ENCODE results near the gene GTF2B.
"Not testable (repeated sequence)": the region's sequence is repeated elsewhere in the genome, so short reads cannot be mapped to it uniquely, and the experiment has no call there.

The GTF2B gene

GRCh38 chr1:88880717-88881116, 10.7 kb downstream of the GTF2B start:
- not testable (repeated sequence) for DNase-seq

GRCh38 chr1:88878731-88879130, 12.6 kb downstream of the GTF2B start:
- no peak for DNase-seq

- no peak for DNase-seq
Observed at GRCh38 chr1:88877911-88878310, 13.5 kb downstream of the GTF2B start.

- no peak for DNase-seq
Observed at GRCh38 chr1:88877382-88877825, 14.0 kb downstream of the GTF2B start.

- no peak for DNase-seq
Observed at GRCh38 chr1:88876573-88877365, 14.6 kb downstream of the GTF2B start.

GRCh38 chr1:88875595-88875994, 15.8 kb downstream of the GTF2B start:
- no peak for DNase-seq

- DNase-seq, result no peak
Observed at GRCh38 chr1:88873737-88874349, 17.5 kb downstream of the GTF2B start.

GRCh38 chr1:88869644-88870043, 21.7 kb downstream of the GTF2B start:
- not testable (repeated sequence) for DNase-seq

GRCh38 chr1:88867743-88868521, 23.4 kb downstream of the GTF2B start:
- no peak for DNase-seq

- no peak for DNase-seq
Observed at GRCh38 chr1:88851303-88852063, 39.9 kb downstream of the GTF2B start.

- DNase-seq, result no peak
Observed at GRCh38 chr1:88847643-88848042, 43.7 kb downstream of the GTF2B start.

- no peak for DNase-seq
Observed at GRCh38 chr1:88825721-88826120, 65.6 kb downstream of the GTF2B start.

GRCh38 chr1:88819642-88820041, 71.7 kb downstream of the GTF2B start:
- not testable (repeated sequence) for DNase-seq

GRCh38 chr1:88813471-88813870, 77.9 kb downstream of the GTF2B start:
- DNase-seq, result no peak

- no peak for DNase-seq
Observed at GRCh38 chr1:88812366-88812765, 79.0 kb downstream of the GTF2B start.

GRCh38 chr1:88803444-88803843, 87.9 kb downstream of the GTF2B start:
- DNase-seq, result no peak

GRCh38 chr1:88802950-88803349, 88.4 kb downstream of the GTF2B start:
- DNase-seq, result no peak
